Measurements from ENCODE around the gene PIEZO1.

PIEZO1 gene

DNA sequence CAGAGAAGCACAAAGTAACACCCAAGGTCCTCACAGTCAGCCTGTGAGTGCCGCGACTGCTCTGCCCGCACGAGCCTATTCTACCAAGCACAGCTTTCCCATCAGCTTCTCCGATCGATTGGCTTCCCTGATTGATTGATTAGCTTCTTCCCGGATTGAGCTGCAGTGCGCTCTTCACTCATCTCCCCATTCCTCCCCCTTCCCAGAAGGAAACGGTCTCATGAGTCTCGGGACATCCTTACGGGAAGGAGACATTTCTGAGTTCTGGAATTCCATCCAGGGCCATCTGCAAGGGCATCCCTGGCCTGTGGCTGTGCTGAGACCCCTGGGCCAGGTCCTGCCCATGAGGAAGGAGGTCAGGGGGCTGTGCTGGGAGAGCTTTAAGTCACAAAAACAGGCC, 18.0 kb downstream of the PIEZO1 start:
- DNase-seq (ENCODE audit: low read depth), result no peak

DNA sequence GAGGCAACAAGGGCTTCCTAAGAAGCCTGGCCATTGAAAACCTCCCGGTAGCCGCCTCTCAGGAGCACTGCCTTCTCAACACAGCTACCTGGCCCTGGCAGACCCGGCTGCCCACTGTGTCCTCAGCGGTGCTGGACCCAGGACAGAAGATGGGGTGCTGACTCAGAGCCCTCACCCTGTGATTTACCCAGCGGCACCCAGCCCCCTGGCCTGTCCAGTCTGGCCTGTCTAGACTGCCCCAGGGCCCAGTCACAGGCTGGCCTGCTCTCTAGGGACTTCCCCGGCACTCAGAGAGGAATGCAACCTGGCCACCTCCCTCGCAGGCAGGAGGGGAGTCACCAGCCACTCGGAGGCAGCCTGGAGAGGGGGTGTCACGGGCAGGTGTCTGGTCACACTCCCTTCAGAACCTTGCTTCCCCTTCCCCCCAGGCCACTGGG, 20.1 kb downstream of the PIEZO1 start:
- no peak for DNase-seq (ENCODE audit: low read depth)

DNA sequence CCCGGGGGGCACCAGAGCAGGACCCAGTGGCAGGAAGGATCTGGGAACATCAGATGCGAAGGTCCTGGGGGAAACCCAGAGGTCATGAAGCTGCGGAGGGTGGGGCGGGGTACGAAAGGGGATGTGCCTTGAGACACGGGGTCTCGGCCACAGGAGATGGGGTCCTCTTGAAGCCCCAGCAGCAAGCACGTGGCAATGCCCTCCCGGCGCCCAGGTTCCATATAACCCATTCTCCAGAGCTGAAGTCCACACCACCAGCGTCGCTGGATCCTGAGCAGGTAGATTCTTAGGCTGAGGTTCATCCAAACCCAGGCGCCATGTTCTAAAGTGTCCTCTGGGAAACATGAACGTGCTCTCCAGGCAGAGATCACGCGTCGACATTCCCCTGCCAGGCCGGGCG, 20.9 kb downstream of the PIEZO1 start:
- DNase-seq (ENCODE audit: low read depth), result no peak

DNA sequence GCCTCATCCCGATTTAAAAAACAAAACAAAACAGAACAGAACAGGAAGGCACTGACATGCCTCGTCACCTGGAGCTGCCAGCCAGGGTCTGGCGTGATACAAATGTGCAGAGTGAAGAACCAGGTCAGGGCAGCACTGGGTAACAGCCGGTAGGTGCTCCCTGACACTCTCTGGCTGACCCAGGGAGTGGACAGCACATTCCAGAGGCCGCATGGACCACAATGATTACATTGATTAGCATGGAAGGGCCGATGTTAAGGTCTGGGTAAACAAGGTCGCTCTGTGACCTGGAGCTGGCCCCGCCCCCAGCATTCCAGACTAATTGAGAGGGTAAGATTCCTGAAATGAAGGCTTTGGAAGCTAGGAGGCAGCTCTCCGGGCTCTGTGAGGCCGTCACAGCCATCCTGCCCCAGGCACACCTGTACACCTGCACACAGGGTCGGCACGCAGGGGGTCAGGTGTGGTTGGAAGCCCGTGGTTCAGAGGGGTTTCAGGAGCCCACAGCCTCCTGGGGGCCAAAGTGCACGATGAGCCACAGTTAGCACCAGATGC, 21.4 kb downstream of the PIEZO1 start:
- DNase-seq (ENCODE audit: low read depth), result no peak

DNA sequence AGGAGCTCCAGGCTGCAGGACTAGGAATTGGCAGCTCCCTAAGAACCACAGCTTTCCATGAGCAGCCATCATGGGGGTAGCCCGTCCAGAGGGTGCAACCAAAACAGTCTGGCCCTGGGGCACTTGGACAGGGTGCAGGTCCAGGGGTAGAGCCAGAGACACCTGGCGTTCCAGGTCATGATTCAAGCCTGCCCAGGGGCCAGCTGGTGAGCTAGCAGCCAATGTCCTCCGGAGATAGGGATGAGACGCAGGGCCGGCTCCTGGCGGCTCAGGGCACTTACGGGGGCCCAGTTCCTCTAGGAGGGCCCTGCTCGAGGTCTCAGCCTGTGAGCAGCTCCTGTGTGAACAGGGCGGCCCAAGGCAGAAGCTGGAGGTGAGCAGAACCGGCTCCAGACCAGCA, 22.1 kb downstream of the PIEZO1 start:
- no peak for DNase-seq (ENCODE audit: low read depth)

DNA sequence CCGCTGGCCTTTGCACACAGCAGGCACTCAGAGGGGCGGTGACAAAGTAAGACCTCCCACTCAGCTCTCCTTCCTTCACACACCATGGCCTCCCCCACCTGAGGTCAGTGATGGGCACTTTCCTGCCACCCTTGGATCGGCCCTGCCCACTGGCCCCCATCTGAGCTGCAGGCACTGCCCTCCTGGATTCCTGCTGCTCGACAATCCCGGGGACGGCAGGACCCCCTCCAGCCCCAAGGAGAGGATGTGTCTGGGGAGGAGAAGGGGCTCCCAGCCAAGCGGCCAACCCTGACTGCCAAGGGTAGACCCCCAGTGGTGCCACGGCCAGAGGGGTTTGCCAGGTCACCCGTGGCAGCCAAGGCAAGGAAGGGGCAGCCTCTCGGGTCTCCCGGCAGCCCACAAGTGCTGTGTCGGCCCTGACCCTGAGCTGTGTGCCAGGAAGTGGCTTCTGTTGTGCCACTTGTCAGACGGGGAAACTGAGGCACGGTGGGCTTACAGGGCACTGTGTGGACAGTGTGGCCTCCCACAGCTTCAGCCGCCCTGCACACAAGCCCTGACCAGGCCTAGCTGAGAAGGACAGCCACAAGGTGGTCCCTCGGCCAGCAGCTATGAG, 22.7 kb downstream of the PIEZO1 start:
- DNase-seq (ENCODE audit: low read depth), result no peak

DNA sequence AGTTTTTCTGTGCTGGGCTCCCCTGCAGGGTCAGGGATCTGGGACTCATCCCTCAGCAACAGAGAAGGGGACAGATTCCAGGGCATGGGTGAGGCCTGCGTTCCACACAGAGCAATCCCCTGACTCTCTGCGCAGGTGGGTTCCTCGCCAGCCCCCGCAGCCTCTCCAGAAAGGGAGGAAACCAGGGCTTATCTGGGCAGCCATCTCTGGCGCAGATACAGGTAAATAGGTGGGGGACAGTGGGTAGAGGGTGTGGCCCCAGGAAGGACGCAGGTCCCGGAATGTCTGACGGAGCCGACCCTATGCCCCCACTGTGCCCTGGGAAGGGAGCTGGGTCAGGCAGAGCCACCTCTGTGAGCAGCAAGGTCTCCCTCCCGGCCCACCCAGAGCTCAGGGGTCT, 23.2 kb downstream of the PIEZO1 start:
- DNase-seq (ENCODE audit: low read depth), result no peak

DNA sequence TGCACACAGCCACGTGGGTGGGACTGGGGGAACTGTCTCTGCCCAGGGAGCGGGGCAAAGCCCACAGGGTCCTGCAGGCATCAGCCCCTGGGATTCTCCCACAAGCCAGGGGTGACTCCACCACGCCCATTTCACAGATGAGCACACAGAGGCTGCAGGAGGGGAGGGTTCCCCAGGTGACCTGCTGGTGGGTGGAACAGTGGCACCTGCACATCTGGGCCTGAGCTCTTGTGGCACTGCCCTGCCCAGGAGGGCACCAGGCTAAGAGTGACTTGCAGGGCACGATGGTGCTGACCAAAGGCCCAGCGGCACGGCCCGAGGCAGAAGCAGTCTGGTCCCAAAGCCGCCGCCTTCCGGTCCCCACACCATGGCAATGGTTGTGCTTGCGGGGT, 23.9 kb downstream of the PIEZO1 start:
- no peak for DNase-seq (ENCODE audit: low read depth)

DNA sequence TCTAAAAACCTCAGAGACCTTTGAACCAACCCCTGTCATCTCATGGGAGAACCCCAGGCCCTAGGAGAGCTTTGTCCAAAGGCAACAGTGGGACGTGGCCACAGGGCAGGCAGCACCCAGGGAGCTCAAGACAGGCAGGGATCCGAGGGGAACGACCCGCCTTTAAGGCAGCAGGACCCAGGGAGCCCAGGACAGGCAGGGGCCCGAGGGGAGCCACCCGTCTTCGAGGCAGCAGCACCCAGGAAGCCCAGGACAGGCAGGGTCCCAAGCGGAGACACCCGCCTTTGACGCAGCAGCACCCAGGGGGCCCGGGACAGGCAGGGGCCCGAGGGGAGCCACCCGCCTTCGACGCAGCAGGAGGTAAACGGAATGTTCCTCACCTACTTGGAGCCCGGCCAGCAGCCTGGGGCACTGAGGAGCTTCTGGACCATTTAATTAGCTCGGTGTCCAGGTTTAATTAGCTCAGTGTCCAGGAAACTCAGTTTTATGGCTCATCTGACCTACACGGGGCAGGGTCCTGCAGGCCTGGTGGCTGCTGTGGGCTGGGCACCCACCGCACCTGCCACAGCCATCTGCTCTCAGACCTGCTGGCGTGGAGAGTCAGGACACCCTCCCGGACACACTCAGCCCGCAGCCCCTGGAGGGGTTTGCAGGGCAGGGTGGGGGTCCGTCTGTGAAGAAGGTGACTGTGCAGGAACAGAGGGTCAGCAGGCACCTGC, 24.4 kb downstream of the PIEZO1 start:
- DNase-seq (ENCODE audit: low read depth), result no peak

DNA sequence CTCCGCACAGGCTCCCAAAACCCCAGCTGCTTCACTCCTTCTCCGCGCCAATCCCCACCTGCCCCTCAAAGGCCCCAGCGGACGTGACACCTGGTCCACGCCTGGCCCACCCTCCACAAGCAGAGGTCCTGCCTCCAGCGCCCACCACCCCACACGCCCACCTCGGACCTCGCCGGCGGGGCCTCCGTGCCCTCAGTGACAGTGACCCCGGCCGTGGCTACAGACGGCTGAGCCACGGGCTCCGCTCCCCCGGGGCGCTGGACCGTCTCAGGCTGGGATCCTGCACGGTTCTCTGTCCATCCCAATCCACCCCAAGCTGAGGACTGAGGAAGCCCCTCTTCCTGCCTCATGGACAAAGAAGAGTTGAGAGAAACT, 25.1 kb downstream of the PIEZO1 start:
- DNase-seq (ENCODE audit: low read depth), result no peak

DNA sequence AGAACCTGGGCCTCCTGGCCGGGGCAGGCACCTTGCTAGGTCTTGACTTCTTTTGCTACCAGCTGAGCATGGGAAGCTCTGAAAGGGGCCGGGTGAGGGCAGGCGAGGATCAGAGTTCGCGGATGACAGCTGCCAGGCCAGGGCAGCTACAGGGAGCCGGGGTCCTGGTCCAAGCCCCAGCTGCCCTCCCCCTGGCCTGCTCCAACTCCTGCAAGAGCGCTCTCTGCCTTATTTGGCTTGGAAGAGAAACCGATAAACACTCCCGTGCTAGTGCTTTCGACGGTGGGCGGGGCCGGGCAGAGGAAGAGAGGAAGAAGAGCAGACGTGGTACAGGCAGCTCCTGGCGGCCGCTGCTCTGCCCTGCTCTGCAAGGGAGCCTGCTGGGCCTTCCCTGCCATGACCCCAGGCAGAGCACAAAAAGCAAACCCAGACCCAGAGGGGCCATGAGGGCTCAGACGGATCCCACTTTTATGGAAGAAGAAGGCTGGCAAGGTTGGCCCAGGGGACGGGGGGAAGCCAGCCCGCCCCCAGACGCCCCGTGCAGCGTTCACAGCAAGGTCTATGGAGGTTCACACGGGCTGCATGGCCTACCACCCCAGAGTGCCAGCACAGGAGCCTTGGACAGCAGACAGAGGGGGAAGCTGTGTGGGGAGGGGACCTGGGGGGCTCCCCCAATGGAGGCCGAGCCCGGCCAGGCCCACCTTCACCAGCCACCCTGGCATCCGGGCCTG, 25.6 kb downstream of the PIEZO1 start:
- no peak for DNase-seq (ENCODE audit: low read depth)

DNA sequence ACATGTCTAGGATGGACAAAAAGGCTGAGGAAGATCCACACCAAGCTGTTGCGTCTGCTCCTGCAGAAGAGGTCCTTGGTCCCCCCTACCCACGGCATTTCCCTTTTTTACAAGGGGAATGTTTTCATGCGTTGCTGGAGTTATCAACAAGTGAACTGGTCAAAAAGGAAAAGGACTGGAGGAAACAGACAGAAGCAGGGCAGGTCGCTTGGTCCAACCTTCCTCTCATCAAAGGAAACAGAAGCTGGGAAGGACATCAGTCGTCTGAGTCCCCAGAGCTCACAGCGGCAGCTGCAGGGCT, 26.1 kb downstream of the PIEZO1 start:
- no peak for DNase-seq (ENCODE audit: low read depth)

DNA sequence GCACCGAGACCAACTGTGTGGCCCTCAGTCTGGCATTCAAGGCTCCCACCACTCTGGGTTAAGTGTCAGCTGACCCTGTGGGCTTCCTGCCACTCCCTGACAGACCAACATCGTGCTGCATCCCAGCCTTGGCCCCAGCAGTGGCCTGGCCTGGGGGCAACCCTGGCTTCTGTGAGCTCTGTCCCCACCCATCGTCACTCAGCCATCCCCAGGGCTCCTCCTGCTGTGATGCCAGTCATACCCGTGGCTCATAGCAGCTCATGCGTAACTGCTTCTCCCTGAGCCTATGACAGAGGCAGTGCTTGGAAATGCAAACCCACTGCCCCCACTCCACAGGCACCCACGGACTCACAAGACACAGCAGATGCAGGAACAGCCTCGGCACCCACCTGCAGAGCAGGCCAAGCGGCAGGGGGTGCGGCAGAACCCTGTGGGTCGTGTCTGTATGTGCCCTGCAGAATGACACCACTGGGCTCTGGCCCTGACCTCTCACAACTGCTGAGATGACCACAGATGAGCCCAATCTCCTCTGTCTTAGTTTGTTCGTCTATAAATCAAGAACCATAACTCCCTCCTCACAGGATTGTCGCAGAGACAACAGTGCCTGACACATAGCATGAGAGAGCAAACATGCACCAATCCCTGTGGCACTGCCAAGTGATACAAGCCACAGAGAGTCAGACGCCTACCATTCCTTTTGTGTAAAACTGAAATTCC, 26.6 kb downstream of the PIEZO1 start:
- no peak for DNase-seq (ENCODE audit: low read depth)

DNA sequence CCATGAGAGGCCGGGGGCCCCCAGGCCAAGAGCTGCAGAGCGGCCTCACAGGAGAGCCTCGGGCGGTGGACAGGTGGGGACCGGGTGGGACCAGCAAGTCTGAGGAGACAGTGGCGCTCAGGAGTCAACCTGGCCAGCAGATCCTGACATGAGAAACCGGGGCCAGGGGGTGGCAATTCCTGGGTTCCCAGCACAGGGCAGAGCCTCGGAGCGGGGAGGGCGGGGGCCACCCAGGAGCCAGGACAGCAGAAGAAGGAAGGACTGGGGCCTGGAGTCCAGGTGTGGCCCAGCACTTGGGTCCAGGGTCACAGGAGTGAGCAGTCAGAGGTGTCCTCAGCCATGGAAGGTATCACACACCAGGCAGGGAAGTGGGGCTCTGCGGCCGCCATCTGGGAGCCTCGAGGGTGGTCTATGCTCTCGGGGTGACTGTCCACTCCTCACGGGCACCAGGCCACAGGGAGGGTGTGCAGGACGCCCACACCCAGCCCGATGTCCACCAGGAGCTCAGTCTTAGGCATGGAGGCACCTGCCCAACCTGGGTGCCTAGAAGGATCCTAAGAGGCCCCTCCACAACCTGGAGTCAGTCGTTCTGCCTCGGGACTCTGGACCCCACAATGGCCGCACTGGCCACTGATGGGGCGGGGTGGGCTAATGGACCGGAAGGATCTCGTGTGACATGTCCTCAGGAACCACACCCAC, 29.1 kb downstream of the PIEZO1 start:
- DNase-seq (ENCODE audit: low read depth), result no peak

DNA sequence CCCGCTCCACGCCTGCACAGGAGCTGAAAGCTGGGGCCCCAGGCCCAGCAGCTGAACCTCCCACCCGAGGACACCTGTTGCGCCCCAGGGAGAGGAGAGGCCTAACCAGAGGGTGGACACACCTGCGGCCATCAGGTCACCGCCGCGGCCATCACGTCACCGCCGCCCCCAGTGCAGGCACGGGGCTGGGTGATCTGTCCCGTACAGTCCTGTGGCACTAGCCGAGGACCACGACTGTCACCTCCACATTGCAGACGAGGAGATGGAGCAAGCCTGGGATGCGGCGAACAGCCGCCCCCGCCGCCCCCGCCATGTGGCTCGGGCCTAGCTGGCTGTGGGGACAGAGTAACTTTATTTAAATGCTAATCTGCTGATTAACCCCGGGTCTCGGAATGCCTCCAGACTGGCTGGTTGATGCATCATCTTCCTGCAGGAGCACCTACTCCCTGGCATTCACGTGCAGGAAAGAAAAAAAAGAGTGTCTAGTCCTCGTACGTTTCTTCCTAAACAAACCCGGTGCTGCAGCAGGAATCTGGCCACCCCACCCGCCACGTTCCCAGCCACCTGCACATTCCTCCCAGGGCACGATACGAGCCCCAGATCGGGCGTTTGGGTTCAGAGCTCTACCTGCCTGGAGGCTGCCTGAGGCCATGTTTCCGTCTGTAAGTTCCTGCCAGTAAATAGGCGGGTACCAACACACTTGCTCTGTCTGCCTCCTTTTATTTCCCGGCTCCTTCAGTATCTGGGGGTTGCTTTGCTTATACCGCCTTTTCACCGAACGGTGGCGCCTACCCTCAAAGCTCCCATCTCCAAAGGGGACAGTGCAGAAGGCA, 29.9 kb downstream of the PIEZO1 start:
- DNase-seq (ENCODE audit: low read depth), result no peak

DNA sequence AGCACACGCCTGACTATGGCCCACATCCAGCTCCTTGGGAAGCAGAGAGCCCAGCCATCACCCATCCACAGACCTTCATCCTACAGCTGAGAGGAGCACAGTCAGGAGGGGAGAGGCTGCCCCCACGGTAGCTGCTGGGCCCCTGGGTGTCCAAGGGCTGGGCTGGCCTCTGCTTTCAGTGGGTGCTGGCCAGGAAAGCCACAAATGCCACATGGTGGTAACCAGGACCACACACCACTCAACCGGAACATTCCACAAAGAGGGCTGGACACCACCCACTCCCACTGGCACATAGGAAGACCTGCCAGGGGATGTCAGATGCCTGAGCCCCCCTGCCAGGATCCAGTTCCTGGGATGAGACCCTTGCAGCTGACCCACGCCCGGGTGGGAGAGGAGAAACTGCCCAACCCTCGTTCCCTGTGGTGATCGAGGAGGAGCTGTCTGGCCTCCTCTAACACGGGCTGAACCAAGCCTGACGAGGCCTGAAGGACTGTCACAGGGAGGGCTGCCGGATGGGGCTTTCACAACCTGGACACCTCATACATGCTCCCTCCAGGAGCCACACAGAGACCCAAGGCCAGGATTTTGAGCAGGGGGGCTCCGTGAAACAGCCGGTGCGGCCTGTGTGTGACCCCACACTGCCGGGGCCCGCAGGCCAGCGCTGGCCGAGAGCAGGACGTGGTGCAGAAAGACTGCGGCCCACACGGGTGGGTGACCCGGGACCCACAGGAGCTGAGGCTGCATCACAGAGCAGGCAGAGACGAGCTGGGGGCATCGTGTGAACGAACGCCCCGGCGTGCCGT, 30.7 kb downstream of the PIEZO1 start:
- DNase-seq (ENCODE audit: low read depth), result no peak

DNA sequence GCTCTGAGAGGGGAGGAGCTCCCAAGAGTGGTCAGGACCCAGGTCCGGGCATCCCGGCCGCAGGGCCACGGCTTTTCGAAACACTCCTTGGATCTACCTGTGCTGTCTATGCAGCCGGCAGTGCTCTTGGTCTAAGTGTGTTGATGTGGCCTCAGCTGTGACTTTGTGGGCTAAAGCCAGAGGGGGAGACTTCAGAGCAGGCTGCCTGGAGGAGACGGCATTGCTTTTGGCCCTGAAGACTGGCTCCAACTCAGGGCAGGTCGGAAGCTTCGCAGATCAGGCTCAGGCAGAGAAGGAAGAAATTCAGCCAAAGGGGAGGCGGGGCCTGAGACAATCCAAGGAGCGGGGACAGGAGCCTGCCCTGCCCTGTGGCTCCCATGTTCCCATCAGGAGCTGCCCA, 31.4 kb downstream of the PIEZO1 start:
- DNase-seq (ENCODE audit: low read depth), result no peak

DNA sequence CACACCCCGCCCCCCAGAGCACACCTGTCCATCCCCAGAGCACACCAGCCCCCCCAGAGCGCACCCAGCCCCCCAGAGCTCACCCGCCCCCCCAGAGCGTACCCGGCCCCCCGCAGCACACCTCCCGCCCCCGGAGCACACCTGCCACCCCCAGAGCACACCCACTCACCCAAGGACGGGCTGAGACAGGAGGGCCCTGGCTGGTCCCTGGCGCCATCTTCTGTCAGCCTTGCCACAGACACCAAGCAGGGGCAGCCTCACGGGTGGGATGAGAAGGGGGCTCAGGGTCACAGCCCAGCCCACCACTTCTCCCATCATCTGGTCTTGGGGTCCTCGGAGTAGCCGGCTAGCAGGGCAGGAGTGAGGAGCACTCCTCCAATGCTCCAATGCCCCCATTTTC, 31.8 kb downstream of the PIEZO1 start:
- no peak for DNase-seq (ENCODE audit: low read depth)

DNA sequence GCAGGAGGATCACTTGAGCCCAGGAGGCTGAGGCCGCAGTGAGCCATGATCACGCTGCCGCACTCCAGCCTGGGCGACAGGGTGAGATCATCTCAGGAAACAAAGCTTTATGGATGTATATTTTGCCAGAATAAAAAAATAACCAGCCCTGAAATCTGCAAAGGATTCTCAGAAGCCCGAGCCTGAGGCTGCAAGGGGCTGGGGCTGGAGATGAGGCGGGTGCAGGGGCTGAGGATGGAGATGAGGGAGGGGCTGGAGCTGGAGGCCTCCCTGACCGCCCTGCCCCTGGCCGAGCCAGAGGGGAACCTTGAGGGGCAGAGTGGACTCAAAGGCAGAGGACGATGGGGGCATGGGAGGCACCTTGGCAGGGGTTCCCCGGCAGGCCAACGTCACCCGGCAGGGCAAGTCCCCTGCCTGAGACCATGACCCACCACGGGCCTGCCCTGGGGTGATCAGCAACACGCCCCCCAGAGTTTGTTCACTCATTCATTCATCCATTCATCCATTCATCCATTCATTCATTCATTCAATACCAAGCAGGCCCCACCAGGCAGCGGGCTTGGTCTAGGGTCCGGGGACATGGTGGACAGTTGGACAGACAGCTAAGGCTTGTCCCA, 32.5 kb downstream of the PIEZO1 start:
- DNase-seq (ENCODE audit: low read depth), result no peak

DNA sequence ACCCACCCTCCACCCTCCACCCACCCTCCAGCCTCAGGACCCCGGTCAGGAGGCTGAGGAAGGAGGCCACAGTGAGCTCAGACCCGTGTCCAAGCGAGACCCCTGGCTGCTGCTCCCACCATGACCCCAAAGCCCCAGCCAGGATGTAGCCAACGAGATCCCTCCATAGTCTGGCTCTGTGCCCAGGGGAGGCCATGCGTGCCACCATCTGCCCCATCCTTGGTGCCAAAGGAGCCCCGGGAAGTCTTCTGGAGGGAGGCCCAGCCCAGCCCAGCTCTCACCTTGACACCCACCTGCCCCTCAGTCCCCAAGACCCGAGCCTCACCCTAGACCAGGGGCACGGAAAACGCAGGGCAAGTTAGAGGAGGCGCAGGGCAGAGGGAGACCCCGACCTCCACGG, 34.2 kb downstream of the PIEZO1 start:
- no peak for DNase-seq (ENCODE audit: low read depth)
